ENCODE data around the gene CHRNB1. TPM values are rescaled to one million over a fixed set of nuclear protein-coding genes. Genes with fewer than 3 reads are reported as not detected.

CHRNB1 gene
- total RNA-seq, 1 donor from 2014 or later: 8.1 TPM

GRCh38 chr17:7415784-7416183, 29.1 kb upstream of the CHRNB1 start:
- no peak for DNase-seq (ENCODE audit: low read depth in 2 of 2)

GRCh38 chr17:7416323-7416722, 28.5 kb upstream of the CHRNB1 start:
- no peak for DNase-seq (ENCODE audit: low read depth in 2 of 2)

GRCh38 chr17:7417056-7417655, 27.7 kb upstream of the CHRNB1 start:
- no peak for DNase-seq (ENCODE audit: low read depth in 2 of 2)

- DNase-seq (ENCODE audit: low read depth in 2 of 2): no peak
Measured at GRCh38 chr17:7418472-7419152, 26.2 kb upstream of the CHRNB1 start.

GRCh38 chr17:7419819-7420610, 24.8 kb upstream of the CHRNB1 start, which contains the start of gene SPEM1:
SPEM1 (plus strand) TSS chr17:7420324; CDS start chr17:7420385, 61 bp downstream.
- DNase-seq (ENCODE audit: low read depth in 2 of 2): no peak

- no peak for DNase-seq (ENCODE audit: low read depth in 2 of 2)
Measured at GRCh38 chr17:7421186-7421585, 23.7 kb upstream of the CHRNB1 start.

GRCh38 chr17:7423679-7424078, 21.2 kb upstream of the CHRNB1 start:
- DNase-seq (ENCODE audit: low read depth in 2 of 2): no peak

GRCh38 chr17:7425316-7425715, 19.5 kb upstream of the CHRNB1 start, which contains the start of gene SPEM2:
SPEM2 (plus strand) TSS chr17:7425616; CDS start chr17:7425689, 73 bp downstream.
- no peak for DNase-seq (ENCODE audit: low read depth in 2 of 2)

GRCh38 chr17:7425756-7426155, 19.1 kb upstream of the CHRNB1 start:
- DNase-seq (ENCODE audit: low read depth in 2 of 2): no peak

GRCh38 chr17:7426203-7426863, 18.5 kb upstream of the CHRNB1 start:
- DNase-seq (ENCODE audit: low read depth in 2 of 2): no peak

- DNase-seq (ENCODE audit: low read depth in 2 of 2): no peak
Measured at GRCh38 chr17:7426896-7427489, 17.9 kb upstream of the CHRNB1 start.

GRCh38 chr17:7427549-7427948, 17.3 kb upstream of the CHRNB1 start:
- no peak for DNase-seq (ENCODE audit: low read depth in 2 of 2)

- no peak for DNase-seq (ENCODE audit: low read depth in 2 of 2)
Measured at GRCh38 chr17:7428557-7428956, 16.3 kb upstream of the CHRNB1 start, which contains the start of gene SPEM3. SPEM3 (plus strand) TSS chr17:7428857; CDS start chr17:7428903, 46 bp downstream.

- DNase-seq (ENCODE audit: low read depth in 2 of 2): no peak
Measured at GRCh38 chr17:7429722-7430121, 15.1 kb upstream of the CHRNB1 start.

- DNase-seq (ENCODE audit: low read depth in 2 of 2): no peak
Measured at GRCh38 chr17:7431231-7431630, 13.6 kb upstream of the CHRNB1 start.

GRCh38 chr17:7432296-7432695, 12.6 kb upstream of the CHRNB1 start:
- DNase-seq (ENCODE audit: low read depth in 2 of 2): no peak

GRCh38 chr17:7435676-7436555, 8.9 kb upstream of the CHRNB1 start:
- peak; percentile 29 to 53 for DNase-seq (ENCODE audit: low read depth in 2 of 2)

GRCh38 chr17:7436556-7437368, 8.1 kb upstream of the CHRNB1 start:
- peak; percentile 86 to 93 for DNase-seq (ENCODE audit: low read depth in 2 of 2)

- no peak for DNase-seq (ENCODE audit: low read depth in 2 of 2)
Measured at GRCh38 chr17:7437369-7437863, 7.4 kb upstream of the CHRNB1 start.
